HCT116 (cell line): Measurements from ENCODE around the gene ARPC1A. TPM values are rescaled to one million over a fixed set of nuclear protein-coding genes. Genes with fewer than 3 reads are reported as not detected.

Experiments
- ATAC-seq: fragments of 200-7000 bp; cut with Tn5 transposase; 2 replicates; pipeline ENCODE4 v1.9.1; 2020; ENCODE audit warnings: mild to moderate bottlenecking, moderate library complexity
- BruUV-seq: library from RNA; stranded (reverse); fragments of 400-500 nt; replicated peaks from 2 replicates; lab custom pipeline; 2021; lab: Mats Ljungman, UMichigan
- CTCF ChIA-PET: fragments of 300-600 bp; sonication (Branson Sonifier 250); formaldehyde crosslinking; loops from one replicate; lab custom pipeline; 2021; ENCODE audit warnings: antibody characterized with exemption; lab: Charles Lee
- POLR2A ChIA-PET: fragments of 300-600, 350-600 bp; sonication (Branson Sonifier 250); formaldehyde crosslinking; loops from one replicate; lab custom pipeline; 2021; ENCODE audit warnings: antibody characterized with exemption; lab: Charles Lee
- RAD21 ChIA-PET, 2 experiments: fragments of 300-600 bp; sonication (Branson Sonifier 250); formaldehyde crosslinking; loops; one replicate each; lab custom pipeline; 2023; ENCODE audit warnings: low total read pairs in 2 of 2; ENCODE audit not compliant: uncharacterized antibody in 2 of 2, unreplicated experiment in 2 of 2, low non-redundant PET in 1 of 2; lab: Charles Lee
- DNase-seq: peaks from one replicate; pipeline ENCODE4 v3.0.0-alpha.2; 2010; ENCODE audit warnings: low read depth, low spot score
- H2AFZ ChIP-seq: fragments of 200-600 bp; shearing (Covaris generic), sonication (generic); 2 replicates; pipeline ENCODE4 v1.6.1; 2017; ENCODE audit warnings: low read depth, mixed run types, mixed read lengths, antibody characterized with exemption, low read length; ENCODE audit not compliant: poor library complexity, severe bottlenecking
- H3K27ac ChIP-seq: 2 replicates; pipeline ENCODE4 v1.5.1; 2012; ENCODE audit warnings: low read depth, low read length
- H3K27me3 ChIP-seq: fragments of 200-600 bp; sonication (generic); 2 replicates; pipeline ENCODE4 v1.6.1; 2016; ENCODE audit warnings: mixed run types, low read length, mixed read lengths; ENCODE audit not compliant: insufficient read depth
- H3K36me3 ChIP-seq, 2 experiments: fragments of 200-500 bp in 1 of 2; fragments of 200-600 bp in 1 of 2; sonication (Bioruptor generic) in 1 of 2; sonication (generic) in 1 of 2; 2 replicates each; pipeline versions ENCODE4 v1.5.1 to v1.6.1; 2014 to 2016; ENCODE audit warnings: low read length in 2 of 2, inconsistent platforms in 1 of 2, mixed read lengths in 1 of 2, mixed run types in 1 of 2; ENCODE audit not compliant: insufficient read depth in 2 of 2, control insufficient read depth in 1 of 2
- H3K4me1 ChIP-seq, 2 experiments: fragments of 200-600 bp in 1 of 2; sonication (generic) in 1 of 2; 2 replicates each; pipeline versions ENCODE4 v1.5.1 to v1.6.1; 2012 to 2017; ENCODE audit warnings: low read length in 2 of 2, inconsistent platforms in 1 of 2, mild to moderate bottlenecking in 1 of 2, mixed read lengths in 1 of 2, mixed run types in 1 of 2, moderate library complexity in 1 of 2; ENCODE audit not compliant: insufficient read depth in 2 of 2, control insufficient read depth in 1 of 2
- H3K4me2 ChIP-seq: fragments of 200-600 bp; sonication (generic); 2 replicates; pipeline ENCODE4 v1.6.1; 2017; ENCODE audit warnings: mixed run types, low read length, mixed read lengths
- H3K4me3 ChIP-seq, 2 experiments: fragments of 200-600 bp in 1 of 2; sonication (generic) in 1 of 2; replicated peaks in 1 of 2; 2 replicates each; pipeline ENCODE4 v1.5.1; 2011 to 2016; ENCODE audit warnings: low read length in 2 of 2, control low read depth in 1 of 2, low read depth in 1 of 2, mild to moderate bottlenecking in 1 of 2, mixed read lengths in 1 of 2, mixed run types in 1 of 2
- H3K79me2 ChIP-seq: fragments of 200-600 bp; sonication (generic); 2 replicates; pipeline ENCODE4 v1.6.1; 2017; ENCODE audit warnings: mild to moderate bottlenecking, mixed run types, low read length, moderate library complexity, mixed read lengths; ENCODE audit not compliant: insufficient read depth
- H3K9ac ChIP-seq: fragments of 200-600 bp; sonication (generic); 2 replicates; pipeline ENCODE4 v1.6.1; 2016; ENCODE audit warnings: low read length, mixed read lengths
- H3K9me2 ChIP-seq: fragments of 200-600 bp; sonication (generic), shearing (Covaris generic); 2 replicates; pipeline ENCODE4 v1.6.1; 2017; ENCODE audit warnings: mixed run types, mild to moderate bottlenecking, moderate library complexity; ENCODE audit not compliant: insufficient read depth
- H3K9me3 ChIP-seq, 2 experiments: fragments of 200-500 bp in 1 of 2; fragments of 200-600 bp in 1 of 2; sonication (Bioruptor generic) in 1 of 2; sonication (generic) in 1 of 2; 2 replicates each; pipeline ENCODE4 v1.6.1; 2014 to 2017; ENCODE audit warnings: low read length in 2 of 2, mixed read lengths in 2 of 2, inconsistent platforms in 1 of 2, low read depth in 1 of 2, mild to moderate bottlenecking in 1 of 2, mixed run types in 1 of 2, moderate library complexity in 1 of 2; ENCODE audit not compliant: control insufficient read depth in 1 of 2, insufficient read depth in 1 of 2
- H4K20me1 ChIP-seq: fragments of 200-600 bp; sonication (generic), shearing (Covaris generic); 2 replicates; pipeline ENCODE4 v1.6.1; 2017; ENCODE audit warnings: mixed run types, mild to moderate bottlenecking, moderate library complexity; ENCODE audit not compliant: insufficient read depth
- ATF3 ChIP-seq: IDR thresholded peaks from 2 replicates; pipeline ENCODE4 v1.6.1; 2012
- CBX3 ChIP-seq: IDR thresholded peaks from 2 replicates; pipeline ENCODE4 v1.6.1; 2012; ENCODE audit warnings: low read depth
- EGR1 ChIP-seq: IDR thresholded peaks from 2 replicates; pipeline ENCODE4 v1.6.1; 2012; ENCODE audit warnings: low read depth
- ELF1 ChIP-seq: IDR thresholded peaks from 2 replicates; pipeline ENCODE4 v1.6.1; 2012; ENCODE audit warnings: low read depth, borderline replicate concordance
- EZH2 ChIP-seq: fragments of 200-600 bp; sonication (generic); IDR thresholded peaks from 2 replicates; pipeline ENCODE4 v1.6.1; 2017; ENCODE audit warnings: antibody characterized with exemption, mixed run types
- EZH2phosphoT487 ChIP-seq: fragments of 200-600 bp; IDR thresholded peaks from 2 replicates; pipeline ENCODE4 v1.6.1; 2018; ENCODE audit warnings: antibody characterized with exemption, borderline replicate concordance
- FOSL1 ChIP-seq: IDR thresholded peaks from 2 replicates; pipeline ENCODE4 v1.6.1; 2012; ENCODE audit warnings: low read depth
- JUND ChIP-seq: IDR thresholded peaks from 2 replicates; pipeline ENCODE4 v1.6.1; 2012
- POLR2A ChIP-seq: IDR thresholded peaks from 2 replicates; pipeline ENCODE4 v1.7.0; 2011; ENCODE audit warnings: borderline replicate concordance; ENCODE audit not compliant: insufficient read depth, insufficient read length; ENCODE audit errors: extremely low read depth
- POLR2AphosphoS5 ChIP-seq: IDR thresholded peaks from 2 replicates; pipeline ENCODE4 v1.6.1; 2011; ENCODE audit warnings: mild to moderate bottlenecking, low read depth, low read length, moderate library complexity
- RAD21 ChIP-seq: IDR thresholded peaks from 2 replicates; pipeline ENCODE4 v1.6.1; 2012; ENCODE audit warnings: low read depth, mild to moderate bottlenecking
- SIN3A ChIP-seq: IDR thresholded peaks from 2 replicates; pipeline ENCODE4 v1.6.1; 2012; ENCODE audit warnings: low read depth
- SP1 ChIP-seq: IDR thresholded peaks from 2 replicates; pipeline ENCODE4 v1.6.1; 2012; ENCODE audit warnings: low read depth
- SRF ChIP-seq: IDR thresholded peaks from 2 replicates; pipeline ENCODE4 v1.6.1; 2012; ENCODE audit warnings: low read depth
- TCF7L2 ChIP-seq: IDR thresholded peaks from 2 replicates; pipeline ENCODE4 v1.7.0; 2011; ENCODE audit warnings: borderline replicate concordance, inconsistent platforms; ENCODE audit not compliant: insufficient read depth, insufficient read length; ENCODE audit errors: extremely low read depth
- YY1 ChIP-seq: IDR thresholded peaks from 2 replicates; pipeline ENCODE4 v1.6.1; 2011; ENCODE audit warnings: low read length, low read depth, moderate library complexity, mild to moderate bottlenecking; ENCODE audit not compliant: insufficient replicate concordance; ENCODE audit errors: extremely low read depth
- ZBTB33 ChIP-seq: IDR thresholded peaks from 2 replicates; pipeline ENCODE4 v1.6.1; 2011; ENCODE audit warnings: mild to moderate bottlenecking, low read length, moderate library complexity; ENCODE audit not compliant: insufficient replicate concordance; ENCODE audit errors: extremely low read depth
- ZFX ChIP-seq: fragments of 450-650 bp; IDR thresholded peaks from 2 replicates; pipeline ENCODE4 v1.6.1; 2017
- ZNF274 ChIP-seq: fragments of 200-500 bp; sonication (Bioruptor generic); IDR thresholded peaks from 2 replicates; pipeline ENCODE4 v1.6.1; 2014; ENCODE audit warnings: mild to moderate bottlenecking, low read depth, low read length, inconsistent platforms
- intact Hi-C: fragments of 100-400 bp; cut with micrococcal nuclease; formaldehyde crosslinking; loops from 2 replicates; pipeline ENCODE4 v1.10.0; 2022
- total RNA-seq: library from RNA; stranded (reverse); gene quantifications from one replicate; pipeline ENCODE4 v1.2.1, GENCODE V29; 2021; ENCODE audit not compliant: unreplicated experiment
- TF ChIP-seq, protein P1 (sequence below), 3 experiments: fragments of 200-600 bp in 1 of 3; sonication (generic) in 1 of 3; IDR thresholded peaks in 2 of 3; conservative IDR thresholded peaks in 1 of 3; 2 replicates each; pipeline ENCODE4 v1.5.1; 2012 to 2017; ENCODE audit warnings: low read depth in 2 of 3, low read length in 2 of 3, antibody characterized with exemption in 1 of 3, borderline replicate concordance in 1 of 3, control low read depth in 1 of 3, mild to moderate bottlenecking in 1 of 3, mixed read lengths in 1 of 3, mixed run types in 1 of 3, moderate library complexity in 1 of 3; ENCODE audit not compliant: insufficient read depth in 1 of 3

The ARPC1A gene
- total RNA-seq, 1 experiment from 2014 or later: 250 TPM

- TSS peak; percentile 66 for BruUV-seq
Measured at GRCh38 chr7:99409192-99409572, 83.5 kb downstream of the ARPC1A start.

More at GRCh38 chr7:99409192-99409572, 83.5 kb downstream of the ARPC1A start:
- TF ChIP-seq SRF (no peak), SIN3A (no peak), POLR2A (no peak), ATF3 (no peak), EZH2 (no peak), EZH2phosphoT487 (no peak), CBX3 (no peak), SP1 (no peak), TCF7L2 (no peak), JUND (no peak), ZBTB33 (no peak), ZNF274 (no peak), ZFX (no peak), RAD21 (no peak), ELF1 (no peak), YY1 (no peak), FOSL1 (no peak), POLR2AphosphoS5 (no peak), EGR1 (no peak)
- TF ChIP-seq, protein P1, sequence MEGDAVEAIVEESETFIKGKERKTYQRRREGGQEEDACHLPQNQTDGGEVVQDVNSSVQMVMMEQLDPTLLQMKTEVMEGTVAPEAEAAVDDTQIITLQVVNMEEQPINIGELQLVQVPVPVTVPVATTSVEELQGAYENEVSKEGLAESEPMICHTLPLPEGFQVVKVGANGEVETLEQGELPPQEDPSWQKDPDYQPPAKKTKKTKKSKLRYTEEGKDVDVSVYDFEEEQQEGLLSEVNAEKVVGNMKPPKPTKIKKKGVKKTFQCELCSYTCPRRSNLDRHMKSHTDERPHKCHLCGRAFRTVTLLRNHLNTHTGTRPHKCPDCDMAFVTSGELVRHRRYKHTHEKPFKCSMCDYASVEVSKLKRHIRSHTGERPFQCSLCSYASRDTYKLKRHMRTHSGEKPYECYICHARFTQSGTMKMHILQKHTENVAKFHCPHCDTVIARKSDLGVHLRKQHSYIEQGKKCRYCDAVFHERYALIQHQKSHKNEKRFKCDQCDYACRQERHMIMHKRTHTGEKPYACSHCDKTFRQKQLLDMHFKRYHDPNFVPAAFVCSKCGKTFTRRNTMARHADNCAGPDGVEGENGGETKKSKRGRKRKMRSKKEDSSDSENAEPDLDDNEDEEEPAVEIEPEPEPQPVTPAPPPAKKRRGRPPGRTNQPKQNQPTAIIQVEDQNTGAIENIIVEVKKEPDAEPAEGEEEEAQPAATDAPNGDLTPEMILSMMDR (IDR thresholded peaks at IDR 0.05 in 2 of 3, conservative IDR thresholded peaks at IDR 0.05 in 1 of 3; ENCODE audit: borderline replicate concordance in 1 of 3, insufficient read depth in 1 of 3, low read depth in 2 of 3, low read length in 2 of 3): no peak
- Histone ChIP-seq H3K4me1 (peaks cover 13 to 19% of the 10 kb centered on the region in 2 experiments; a peak in 3 of 4 replicates), H3K27ac (peak overlapping the region; percentile 94), H3K27me3 (no peaks in the 10 kb centered on the region), H3K9me3 (no peaks in the 10 kb centered on the region), H2AFZ (no peak overlapping the region), H3K4me3 (peak overlapping the region; percentile 92 to 100), H3K79me2 (peaks cover 83% of the 10 kb centered on the region), H3K9ac (peak overlapping the region; percentile 89), H3K4me2 (peak overlapping the region; percentile 96), H4K20me1 (no peaks in the 10 kb centered on the region; the same call in 1 of the 2 replicates), H3K36me3 (peaks cover 23 to 41% of the 10 kb centered on the region in 2 experiments; a peak in 3 of 4 replicates), H3K9me2 (no peaks in the 10 kb centered on the region)
- peak; percentile 6; the same call in 1 of the 2 replicates for ATAC-seq
- ChIA-PET RAD21 (no interaction called here), POLR2A (interaction anchor here (0.7 to 1.5 kb wide), 9 partner anchors 10 to 149 kb away, joined by 3 to 6 read pairs (median 5); partner anchors contain the start of genes ZKSCAN5 and ZNF655), CTCF (no interaction called here)
- no peak for DNase-seq
- intact Hi-C loops: no loop called here
